GM18517 (cell line): ENCODE measurements around the gene DOCK4.

Experiments used
- ATAC-seq: cut with Tn5 transposase; IDR thresholded peaks from one replicate; pipeline ENCODE4 v1.9.1; 2021; ENCODE audit warnings: mild to moderate bottlenecking, moderate library complexity; ENCODE audit not compliant: unreplicated experiment

The DOCK4 gene

DNA sequence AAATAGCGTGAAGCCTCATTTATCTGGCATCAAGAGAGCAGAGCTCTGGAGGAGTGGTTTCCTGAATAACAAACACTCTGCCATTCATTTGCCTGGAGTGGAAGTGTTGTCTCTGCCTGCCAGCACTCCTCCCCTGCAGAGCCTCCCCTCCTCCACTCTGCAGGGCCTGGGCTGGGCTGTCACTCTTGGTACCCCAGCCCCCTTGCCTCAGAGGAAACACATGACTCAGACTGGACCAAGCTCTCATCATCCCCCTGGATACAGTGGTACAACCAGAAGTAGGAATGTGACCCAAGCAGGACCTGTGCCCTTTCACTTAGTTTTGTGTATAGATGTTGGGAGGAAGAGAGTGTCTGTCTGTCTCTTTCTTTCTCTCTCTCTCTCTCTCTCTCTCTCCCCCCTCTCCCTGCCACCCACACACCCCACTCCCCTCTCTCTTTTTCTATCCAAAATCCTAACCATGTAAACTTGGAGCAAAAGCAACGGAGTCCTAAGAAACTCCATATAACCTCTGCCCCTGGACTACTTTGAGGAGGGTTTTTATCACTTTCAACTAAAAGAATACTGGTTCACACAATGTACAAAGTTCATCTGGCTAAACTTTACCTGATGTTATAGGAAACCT lies 43.9 kb downstream of the DOCK4 start:
- no peak for ATAC-seq

DNA sequence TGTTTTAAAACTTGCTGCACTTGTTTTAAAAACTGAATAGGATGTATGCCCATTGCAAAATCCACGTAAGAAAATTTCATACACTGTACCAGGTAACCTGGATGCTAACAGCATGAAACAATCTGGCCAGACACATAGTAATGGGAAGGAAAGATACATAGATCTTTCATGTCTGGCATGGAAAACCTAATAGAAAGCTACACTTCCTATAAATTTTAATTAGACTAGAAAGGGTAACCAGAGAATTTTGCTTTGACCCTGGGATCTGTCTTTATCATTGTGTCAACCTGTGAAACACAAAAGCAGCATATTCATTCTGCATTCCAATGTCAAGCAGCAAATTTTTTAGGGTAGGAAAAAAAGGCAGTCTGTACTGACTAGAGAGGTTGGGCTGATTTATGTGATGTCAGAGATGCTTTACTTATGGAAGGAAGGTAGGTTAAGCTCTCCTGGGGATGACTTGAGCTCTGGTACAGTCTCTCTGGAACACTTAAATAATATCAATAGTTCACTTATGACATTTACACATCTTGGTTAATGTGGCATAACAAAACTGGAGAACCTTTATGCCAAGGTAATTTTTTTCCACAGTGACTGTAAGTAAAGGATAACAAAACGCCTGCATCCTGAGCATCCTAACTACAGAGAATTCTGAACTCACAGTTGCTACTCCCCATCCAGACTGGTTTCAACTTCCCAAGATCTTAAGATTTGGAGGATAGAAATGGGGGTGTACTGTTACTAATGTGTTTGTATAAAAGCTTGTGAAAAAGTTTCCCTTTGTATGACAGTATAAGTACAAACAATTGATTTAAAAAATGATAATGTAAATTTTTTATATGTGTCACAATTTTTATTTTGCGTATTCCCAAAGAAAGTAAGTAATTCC lies 44.7 kb downstream of the DOCK4 start:
- no peak for ATAC-seq

DNA sequence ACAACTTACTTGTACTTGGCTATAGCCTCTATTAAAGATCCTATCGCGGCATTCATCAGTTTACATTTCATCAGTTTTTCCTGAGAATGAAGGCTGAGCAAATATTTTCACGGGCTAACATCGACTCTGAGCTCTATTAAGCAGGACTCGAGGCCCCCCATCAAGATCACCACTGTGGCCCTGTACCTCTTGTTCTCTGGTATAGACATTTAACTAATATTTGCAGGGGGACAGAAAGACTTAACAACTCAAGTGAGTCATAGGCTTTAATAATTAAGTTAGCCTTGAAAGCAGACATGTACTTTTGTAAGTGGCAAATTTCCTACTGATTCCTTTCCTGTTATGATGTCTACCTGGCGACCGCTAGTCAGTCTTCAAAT lies 45.4 kb downstream of the DOCK4 start:
- no peak for ATAC-seq

DNA sequence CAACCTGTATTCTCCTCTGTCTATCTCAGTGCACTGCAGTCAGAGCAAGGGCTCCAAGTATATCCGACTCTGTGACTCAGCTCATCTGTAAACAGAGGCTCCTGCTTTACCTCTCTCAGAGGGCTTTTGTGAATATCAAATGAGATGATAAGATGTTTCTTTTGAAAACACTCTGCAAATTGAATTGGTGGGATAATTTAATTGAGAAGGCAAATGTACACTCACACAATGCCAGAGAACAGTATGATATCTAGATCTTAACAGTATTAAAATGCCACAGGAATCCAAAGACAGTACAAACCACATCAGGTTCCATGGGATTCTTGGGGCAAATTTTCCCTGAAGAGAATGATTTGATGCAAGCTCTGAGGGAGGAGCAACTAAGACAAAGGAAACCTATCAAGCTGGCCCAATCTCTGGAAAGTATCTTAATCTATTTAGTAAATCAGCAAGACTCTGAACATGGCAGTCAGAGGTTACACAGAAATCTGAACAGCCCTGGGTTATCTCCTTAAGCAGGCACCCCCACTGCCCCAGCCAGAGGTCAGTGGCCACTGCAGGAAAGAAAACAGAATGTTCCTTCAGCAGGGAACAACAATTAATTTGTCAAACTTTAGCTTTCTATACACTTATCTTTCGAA lies 45.9 kb downstream of the DOCK4 start:
- ATAC-seq: no peak

DNA sequence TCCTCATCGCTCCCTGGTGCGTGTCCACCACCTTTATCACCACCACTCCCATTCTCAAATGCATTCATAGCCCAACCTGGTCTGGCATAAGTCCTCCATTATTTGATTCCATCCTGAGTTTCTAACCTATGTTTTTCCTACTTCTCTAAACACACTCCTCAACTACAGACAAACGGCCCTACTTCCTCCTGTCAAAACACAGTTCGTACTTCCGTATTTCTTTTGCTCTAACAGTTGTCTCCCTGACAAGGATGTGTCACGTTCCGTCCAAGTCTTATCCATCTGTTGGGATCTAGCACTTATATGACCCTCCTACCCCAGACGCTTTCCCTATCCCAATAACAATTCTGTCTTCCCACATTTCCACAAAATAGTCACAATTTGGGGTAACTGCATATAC lies 46.8 kb downstream of the DOCK4 start:
- no peak for ATAC-seq

DNA sequence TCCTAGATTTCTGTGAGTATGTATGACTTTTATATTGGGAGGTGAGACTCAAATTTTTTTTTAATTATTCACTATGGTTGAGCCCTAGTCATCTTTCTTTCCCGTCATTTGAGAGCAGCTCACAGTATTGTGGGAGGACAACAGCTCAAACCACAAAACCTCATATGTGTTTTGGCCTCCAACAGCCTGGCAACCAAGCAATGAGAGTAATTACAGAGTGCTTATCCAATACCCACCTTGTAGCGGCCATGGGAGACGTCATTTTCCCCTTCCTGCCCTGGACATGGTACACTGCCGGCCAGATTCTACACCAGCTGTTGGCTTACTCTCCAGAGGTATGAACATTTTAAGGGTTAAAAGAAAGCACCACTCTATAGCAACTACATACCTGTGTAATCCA lies 49.1 kb downstream of the DOCK4 start:
- no peak for ATAC-seq

DNA sequence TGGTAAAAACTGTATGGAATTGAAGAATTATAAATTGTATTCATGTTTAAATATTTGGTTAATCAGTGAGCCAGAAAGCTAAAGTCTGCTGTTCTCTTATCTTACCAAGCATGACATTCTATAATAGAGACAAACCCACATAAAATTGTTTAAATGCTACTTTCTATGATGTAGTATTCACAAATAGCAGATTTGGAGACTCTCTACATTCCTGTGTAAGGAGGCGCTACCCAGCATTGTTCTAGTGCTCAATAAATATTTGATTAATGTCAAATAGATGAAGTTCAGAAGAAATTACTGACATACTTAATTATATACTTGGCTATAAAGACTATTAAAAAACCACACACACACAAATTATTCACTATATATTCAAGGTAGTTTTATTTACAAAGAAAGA lies 49.8 kb downstream of the DOCK4 start:
- no peak for ATAC-seq

DNA sequence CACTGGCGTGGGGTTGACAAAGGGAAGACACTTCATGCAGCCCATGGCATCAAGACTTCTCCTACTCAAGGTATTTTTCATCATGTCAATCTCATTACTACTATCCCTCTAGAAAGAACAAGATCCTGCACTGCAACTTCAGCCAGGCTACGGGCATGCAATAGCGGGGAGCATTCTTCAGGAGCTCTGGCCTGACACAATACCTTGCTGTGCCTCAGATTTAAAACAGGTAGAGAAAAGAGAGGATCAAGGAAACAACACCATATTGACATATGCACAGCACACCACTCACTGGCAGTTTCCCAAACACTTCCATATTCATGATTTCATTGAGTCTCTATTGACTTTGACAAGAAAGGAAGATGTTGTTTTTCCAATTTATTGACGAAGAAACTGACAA lies 51.5 kb downstream of the DOCK4 start:
- no peak for ATAC-seq

DNA sequence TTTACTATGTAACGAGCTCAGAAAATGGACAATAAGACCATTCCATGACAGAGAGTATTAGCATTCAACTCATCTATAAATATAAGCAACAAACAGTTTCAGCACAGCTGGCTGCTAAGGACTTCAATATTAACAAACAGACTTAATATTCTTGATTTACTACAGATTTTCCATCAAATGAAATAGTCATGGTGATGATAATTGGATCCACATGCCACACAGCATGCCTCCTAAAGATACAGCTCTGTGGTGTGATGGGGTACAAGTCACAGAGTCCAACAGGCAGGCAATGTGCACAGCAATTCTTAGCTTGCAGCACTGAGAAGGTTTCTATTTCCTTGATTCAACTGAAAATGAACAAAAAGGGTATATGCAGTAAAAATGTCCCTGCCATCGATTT lies 54.0 kb downstream of the DOCK4 start:
- no peak for ATAC-seq

DNA sequence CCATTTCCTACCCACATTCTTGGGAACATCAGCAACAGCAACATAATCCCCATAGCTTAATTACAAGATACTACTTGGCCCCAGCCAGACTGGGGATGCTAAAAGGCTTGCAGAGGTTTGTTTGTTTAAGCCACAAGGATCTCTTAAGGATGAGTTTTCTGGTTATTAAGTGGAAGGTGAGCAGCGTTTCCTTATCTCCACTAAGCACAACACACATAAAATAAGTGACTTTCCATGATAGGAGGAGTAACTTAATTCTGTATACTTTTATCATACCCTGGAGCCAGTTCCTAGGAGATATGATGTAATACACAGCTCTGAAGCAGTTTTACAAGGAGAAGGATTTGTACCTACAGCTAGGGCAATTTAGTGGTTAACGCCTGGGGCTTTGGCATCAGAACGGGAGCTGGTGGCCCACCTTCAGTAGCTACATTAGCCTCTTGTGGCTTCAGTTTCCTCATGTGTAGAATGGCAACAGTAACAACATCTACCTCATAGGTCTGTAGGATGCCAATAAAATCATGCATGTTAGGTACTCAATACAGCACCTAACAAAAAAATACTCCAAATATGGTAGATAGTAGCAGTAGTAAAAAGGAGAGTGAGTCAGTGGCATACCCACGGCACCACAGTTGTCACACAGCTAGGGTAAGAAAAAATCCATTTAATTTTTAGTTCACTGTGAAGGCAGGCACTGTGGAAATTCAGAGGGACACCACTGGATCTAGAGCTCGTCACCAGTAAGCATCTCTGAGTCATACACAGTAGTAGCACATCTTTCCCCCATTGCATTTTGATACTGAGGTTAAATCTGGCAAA lies 55.2 kb downstream of the DOCK4 start:
- ATAC-seq: no peak

DNA sequence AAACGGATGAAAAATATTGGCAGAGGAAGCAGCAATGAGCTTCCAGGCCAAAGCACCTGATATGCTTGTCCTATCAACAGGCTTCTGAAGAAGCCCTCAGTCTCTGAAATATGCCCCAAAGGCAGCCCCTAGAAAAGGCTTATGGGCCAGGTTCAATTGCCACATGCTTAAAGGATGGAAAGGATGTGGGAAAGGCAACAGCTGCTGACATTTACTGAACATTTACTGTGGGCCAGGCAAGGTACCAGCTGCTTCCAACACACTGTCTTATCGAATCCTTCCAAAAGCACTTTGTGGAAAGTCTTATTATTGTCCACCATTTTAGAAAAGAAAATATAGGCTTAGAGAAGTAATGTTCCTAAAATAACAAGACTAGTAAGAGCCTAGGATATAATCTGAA lies 56.5 kb downstream of the DOCK4 start:
- ATAC-seq: no peak

DNA sequence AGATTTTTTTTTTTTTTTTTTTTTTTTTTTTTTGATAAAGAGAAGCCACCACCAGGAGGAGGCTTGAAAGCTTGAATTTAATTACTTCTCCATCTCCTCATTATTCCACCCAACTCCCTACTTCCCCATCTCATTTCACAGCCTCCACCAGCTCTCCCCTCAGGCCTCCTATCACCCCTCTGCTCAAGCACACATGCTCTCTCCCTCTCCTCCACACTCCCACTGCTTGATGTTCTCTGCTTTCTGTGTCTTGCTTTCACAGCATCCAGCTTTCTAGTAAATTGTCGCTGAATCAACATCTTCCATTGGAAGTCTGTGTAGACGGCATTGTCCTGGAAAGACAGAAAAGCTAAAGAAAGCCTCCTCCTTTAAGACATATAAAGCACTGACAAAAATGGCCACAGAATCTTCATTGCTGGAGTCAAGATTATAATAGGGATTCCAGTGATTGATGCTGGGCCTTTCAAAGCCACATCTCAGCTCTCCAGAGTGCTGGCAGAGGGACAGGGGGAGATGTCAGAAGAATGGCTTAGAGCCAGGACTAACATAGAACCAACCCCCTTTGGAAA lies 58.3 kb downstream of the DOCK4 start:
- ATAC-seq: no peak

DNA sequence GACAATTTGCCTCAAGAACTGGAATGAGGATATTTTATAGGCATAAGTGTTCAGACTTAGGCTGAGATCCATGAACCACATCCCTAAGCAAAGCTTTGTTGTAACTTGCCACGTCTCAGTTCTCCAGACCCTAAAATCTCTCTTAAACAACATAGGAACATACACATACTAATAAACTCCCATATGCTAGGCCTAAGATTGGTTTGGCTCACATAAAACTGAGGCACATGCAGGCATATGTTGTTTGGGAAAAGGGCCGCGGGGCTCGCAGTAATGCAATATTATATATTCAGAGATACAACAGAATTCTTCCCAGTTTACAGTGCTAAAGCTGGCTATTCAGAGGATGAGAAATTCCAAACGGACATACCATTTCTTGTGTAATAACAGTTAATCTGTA lies 61.0 kb downstream of the DOCK4 start:
- ATAC-seq: no peak

DNA sequence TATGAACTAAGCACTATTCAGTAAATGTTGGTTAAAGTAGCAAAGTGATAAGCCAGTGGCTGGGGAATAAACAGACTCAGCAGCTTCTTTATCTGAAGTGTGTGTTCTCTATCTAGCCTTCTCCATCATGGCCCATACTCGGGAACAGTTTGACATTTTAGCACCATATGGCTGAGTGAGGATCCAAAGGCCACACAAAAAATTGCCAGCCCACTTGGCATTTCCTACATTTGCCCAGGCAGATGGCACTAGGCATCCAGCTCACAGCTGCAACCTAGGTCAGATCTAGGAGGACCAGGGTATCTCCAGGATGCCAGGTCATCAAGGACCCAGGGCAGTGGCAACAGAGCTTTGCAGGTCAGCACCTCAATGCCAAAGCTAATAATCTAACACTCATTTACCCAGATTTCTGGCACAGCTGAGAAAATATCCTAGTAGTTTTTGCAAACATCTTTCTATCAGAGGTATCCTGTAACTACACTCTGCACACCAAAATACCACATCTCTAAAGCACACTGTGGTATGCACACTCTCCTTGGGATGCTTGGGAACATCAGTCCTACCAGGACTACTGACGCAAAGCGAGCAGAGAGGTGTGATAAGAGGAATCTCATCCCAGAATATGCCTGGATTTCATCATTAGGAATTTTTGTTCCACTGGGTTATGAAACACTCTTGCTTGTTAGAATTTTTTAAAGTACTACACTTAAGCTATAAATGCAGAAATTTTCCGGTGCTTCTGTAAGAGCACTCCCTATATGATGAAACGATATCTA lies 61.7 kb downstream of the DOCK4 start:
- no peak for ATAC-seq

DNA sequence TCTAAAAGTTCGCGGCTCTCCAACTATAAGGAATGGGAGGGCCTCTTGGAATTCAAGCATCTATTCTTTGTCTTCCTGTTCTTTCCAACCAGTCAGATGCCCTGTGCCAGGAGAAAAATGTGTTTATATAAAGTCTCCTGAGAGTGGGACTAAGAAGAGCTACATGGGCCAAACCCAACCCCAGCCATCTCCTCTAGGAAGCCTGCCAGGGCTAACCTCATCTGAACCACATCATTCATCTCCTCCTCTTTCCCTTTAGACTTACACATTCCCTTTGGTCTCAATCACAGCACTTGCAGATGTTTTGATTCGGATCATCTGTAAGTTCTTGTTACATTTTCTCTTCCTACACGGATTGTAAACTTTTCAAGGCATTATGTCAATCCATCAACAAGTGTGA lies 62.6 kb downstream of the DOCK4 start:
- no peak for ATAC-seq

DNA sequence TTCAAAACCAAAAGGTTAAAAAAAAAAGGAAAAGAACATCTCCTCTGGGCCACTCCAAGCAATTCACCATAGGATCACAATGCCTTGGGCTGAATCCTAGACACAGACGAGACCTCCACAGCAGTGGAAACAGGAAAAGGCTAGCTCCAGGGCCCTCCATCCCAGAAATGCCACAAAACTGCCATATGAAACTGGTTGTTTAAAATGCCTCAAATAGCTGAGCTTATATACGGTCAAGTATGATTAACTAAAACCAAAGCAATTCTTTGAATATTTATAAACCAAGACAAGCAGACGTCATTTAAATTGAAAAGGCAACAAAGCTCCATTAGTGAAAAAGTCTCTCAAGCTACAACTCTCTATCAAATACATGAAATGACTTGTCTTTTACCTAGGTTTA lies 63.1 kb downstream of the DOCK4 start:
- no peak for ATAC-seq

DNA sequence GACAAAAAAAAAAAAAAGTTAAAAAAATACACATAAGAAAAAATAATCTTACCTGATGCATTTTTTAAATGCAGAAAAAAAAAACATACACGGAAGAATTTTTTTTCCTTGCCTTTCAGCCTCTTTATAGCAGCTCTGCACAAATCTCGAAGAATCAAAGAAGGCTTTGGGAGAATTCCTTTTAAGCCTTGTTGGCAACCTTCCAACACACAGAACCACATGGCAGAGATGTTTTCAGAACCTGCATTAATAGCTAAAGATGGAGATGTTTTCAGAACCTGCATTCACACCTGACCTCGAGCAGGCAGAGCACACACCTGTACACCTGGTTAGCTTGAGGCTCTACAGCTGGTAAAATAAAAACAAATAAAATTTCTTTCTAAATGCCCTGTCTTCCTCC lies 65.6 kb downstream of the DOCK4 start:
- ATAC-seq: no peak

DNA sequence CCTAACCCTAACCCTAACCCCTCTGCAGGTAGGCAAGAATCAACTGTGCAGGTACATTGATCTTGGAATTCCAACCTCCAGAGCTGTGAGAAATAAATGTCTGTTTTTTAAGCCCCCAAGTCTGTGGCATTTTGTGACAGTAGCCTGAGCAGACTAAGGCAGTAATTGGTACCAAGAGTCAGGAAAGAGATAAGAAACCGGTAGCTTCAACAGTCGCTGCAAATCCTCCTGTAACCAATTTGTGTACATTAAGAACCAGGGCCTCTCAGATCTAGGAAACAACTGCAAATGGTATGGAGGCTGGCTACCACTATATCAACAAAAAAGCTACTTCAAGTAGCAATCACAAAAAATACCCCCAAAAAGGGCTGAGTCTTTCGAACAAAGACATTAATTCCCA lies 67.3 kb downstream of the DOCK4 start:
- no peak for ATAC-seq

DNA sequence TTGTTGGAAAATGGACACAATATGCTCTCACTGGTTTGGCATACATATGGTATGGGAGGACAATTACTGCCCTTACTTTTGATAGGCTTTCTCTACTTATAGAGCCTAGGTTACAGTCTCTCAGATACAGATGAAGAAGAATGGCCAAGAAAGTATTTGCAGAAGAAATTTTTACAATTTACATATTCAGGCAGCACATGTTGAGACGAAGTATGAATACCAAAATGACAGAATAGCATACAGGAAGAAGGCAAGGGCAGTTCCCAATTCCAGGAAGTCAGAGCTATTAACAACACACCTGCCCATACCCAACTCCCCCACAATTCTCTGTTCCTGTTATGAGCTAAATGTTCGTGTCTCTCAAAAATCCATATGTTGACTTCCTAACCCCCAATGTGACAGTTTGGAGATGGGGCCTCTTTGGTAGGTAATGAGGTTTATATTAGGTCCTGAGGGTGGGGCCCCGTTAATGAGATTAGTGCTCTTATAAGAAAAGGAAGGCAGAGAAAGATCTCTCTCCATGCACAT lies 67.8 kb downstream of the DOCK4 start:
- no peak for ATAC-seq
